Measurements from ENCODE around the gene TSEN34.

Gene TSEN34

DNA sequence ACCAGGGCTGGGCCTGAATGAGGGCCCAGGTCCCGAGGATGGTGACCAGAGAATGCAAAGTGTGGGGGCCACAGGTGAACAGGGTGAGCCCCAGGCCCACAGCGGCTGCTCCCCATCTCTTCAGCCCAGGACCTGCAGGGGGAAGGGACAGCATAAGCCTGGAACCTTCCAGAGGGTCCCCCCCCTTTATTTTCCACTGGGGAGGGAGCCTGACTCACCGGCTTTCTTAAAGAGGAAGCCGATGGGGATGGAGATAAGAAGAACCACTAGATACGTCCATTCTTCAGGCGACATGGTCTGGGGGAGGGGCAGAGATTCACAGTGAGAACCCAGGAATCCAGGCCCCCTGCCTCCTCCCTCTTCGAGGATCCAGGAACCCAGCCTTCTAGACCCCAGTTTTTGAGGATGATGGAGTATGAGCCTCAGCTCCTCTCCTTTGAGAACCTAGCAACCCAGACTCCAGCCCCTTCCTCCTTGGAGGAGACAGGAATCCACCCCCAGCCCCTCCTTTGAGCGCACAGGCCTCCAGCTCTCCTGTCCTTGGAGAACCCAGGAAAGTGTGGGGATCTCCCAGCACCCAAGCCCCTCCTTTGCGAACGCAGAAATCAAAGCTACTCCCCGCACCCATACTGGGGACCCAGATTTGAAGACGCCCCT, 2.8 kb upstream of the TSEN34 start:
- intact Hi-C loops (cut with DNase I; ENCODE audit: low total_unique reads), result no loop called here
- TF ChIP-seq, protein P1, sequence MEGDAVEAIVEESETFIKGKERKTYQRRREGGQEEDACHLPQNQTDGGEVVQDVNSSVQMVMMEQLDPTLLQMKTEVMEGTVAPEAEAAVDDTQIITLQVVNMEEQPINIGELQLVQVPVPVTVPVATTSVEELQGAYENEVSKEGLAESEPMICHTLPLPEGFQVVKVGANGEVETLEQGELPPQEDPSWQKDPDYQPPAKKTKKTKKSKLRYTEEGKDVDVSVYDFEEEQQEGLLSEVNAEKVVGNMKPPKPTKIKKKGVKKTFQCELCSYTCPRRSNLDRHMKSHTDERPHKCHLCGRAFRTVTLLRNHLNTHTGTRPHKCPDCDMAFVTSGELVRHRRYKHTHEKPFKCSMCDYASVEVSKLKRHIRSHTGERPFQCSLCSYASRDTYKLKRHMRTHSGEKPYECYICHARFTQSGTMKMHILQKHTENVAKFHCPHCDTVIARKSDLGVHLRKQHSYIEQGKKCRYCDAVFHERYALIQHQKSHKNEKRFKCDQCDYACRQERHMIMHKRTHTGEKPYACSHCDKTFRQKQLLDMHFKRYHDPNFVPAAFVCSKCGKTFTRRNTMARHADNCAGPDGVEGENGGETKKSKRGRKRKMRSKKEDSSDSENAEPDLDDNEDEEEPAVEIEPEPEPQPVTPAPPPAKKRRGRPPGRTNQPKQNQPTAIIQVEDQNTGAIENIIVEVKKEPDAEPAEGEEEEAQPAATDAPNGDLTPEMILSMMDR (IDR thresholded peaks at IDR 0.05), result no peak
- DNase-seq, result no peak
- Histone ChIP-seq H3K36me3 (peaks cover 5 to 26% (median 5%) of the 10 kb centered on the region in 3 donors), H3K4me1 (peaks cover 4 to 24% (median 19%) of the 10 kb centered on the region in 4 donors), H3K9me3 (no peaks in the 10 kb centered on the region), H3K4me3 (peak overlapping the region; percentile 71 to 82), H3K27ac (peak overlapping the region; percentile 92 to 97), H3K27me3 (no peaks in the 10 kb centered on the region)

DNA sequence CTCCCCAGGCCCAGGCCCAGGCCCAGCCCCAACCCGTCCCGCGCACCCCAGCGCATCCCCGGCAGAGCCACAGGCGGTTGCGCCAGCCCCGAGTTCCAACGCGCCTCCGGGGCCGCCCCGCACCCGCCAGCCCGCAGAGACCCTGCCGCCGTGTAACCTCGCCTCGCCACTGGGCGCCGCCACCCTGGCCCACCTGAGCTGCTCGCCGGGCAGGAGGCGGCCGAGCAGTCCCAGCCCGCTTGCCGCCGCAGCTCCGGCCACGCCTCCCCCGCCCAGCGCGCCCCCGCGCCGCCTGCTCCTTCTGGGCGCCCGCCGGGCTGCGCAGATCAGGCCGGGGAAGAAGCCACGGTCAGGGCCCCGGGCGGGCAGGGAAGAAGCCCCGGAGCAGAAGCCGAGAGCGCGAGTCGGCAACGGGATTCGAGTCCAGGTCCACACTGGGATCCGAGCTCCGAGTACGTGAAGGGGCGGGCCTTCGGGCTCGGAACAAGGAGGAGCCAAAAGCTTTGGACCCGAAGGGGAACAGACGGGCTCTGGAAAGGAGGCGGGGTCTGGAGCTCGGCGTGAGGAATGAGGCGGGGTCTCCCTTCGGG, 1.9 kb upstream of the TSEN34 start, which contains the start of gene MBOAT7:
Gene MBOAT7, minus strand, starts transcription at position 436 of the 590 bp plus-strand sequence. CDS start 1,072 bp downstream, outside the sequence.
- TF ChIP-seq, protein P1 (IDR thresholded peaks at IDR 0.05), result peak in 1 of 2 experiments; percentile 45
- peak within 1 kb of the TSS; percentile 71 to 82 for H3K4me3 ChIP-seq
- peak within 1 kb of the TSS; percentile 92 to 97 for H3K27ac ChIP-seq
- H3K4me1 ChIP-seq, result peaks cover 4 to 24% (median 19%) of the 10 kb centered on the region in 4 donors
- no peaks in the 10 kb centered on the region for H3K9me3 ChIP-seq
- intact Hi-C loops (cut with DNase I; ENCODE audit: low total_unique reads), result no loop called here
- no peaks in the 10 kb centered on the region for H3K27me3 ChIP-seq
- peaks cover 8 to 26% (median 11%) of the 10 kb centered on the region in 3 donors for H3K36me3 ChIP-seq
- no peak for DNase-seq

DNA sequence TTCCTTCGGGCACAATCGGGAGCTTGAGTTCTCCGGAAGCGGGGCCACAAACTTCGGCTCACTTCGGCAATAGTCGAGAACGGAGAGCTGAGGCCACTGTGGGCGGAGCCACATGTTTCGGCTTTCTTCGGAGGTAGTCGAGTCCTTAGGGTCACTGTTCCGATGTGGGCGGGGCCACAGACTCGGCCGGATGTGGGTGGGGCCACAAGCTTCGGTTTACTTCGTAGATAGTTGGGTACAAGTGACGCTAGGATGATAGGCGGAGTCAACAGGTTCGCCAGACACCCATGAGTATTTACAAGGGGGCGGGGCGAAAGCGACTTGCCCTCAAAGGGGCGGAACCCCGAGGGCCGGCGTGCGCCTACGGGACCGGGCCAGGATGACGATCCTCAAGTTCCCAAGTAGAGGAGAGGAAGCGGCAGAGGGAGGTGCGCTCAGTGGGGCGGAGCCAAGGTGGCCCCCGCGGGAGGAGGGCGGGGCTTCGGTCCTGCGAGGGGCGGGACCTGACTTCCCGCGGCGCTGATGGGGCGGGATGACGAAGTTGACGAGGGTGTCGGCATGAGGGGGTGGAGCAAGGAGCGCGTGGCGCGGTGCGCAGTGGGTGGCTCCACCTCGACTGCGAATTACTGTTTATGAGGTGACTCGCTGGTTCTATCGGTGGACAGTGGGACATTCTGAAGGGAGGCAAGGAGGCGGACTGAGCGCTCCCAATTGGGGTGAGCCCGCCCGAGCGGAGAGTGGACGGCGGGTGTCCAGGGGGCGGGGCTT, 1.2 kb upstream of the TSEN34 start:
- peaks cover 8 to 33% (median 11%) of the 10 kb centered on the region in 3 donors for H3K36me3 ChIP-seq
- H3K4me1 ChIP-seq, result peaks cover 4 to 24% (median 19%) of the 10 kb centered on the region in 4 donors
- DNase-seq, result peak; percentile 100
- peak overlapping the region; percentile 92 to 97 for H3K27ac ChIP-seq
- H3K27me3 ChIP-seq, result no peaks in the 10 kb centered on the region
- H3K9me3 ChIP-seq, result no peaks in the 10 kb centered on the region
- intact Hi-C loops (cut with DNase I; ENCODE audit: low total_unique reads), result no loop called here
- peak overlapping the region; percentile 71 to 82 for H3K4me3 ChIP-seq
- TF ChIP-seq, protein P1 (IDR thresholded peaks at IDR 0.05), result peak in 1 of 2 experiments; percentile 16

DNA sequence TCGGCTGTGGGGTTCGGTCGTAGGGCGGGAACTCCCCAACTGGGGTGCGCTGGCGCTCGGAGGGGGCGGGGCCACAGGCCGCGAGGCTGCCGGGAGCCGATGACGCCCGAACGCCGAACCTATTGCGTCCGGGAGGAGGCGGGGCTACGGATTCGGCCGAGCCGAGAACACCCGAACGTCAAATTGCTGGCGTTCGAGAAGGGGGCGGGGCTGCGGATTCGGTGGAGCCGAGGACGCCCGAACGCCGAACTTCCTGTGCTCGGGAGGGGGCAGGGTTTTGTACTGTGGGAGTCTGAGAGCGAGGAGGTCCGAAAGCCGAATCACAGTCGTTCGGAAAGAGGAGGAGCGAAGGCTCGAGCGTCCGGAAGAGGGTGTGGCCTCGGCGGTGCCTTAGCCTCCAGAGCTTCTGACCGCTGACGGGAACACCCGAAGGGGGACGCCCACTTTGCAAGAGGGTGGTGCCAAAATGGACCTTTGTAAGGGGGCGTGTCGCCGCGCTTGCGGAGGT, 551 bp upstream of the TSEN34 start:
- Histone ChIP-seq H3K4me1 (peaks cover 4 to 24% (median 19%) of the 10 kb centered on the region in 4 donors), H3K36me3 (peaks cover 8 to 34% (median 11%) of the 10 kb centered on the region in 3 donors), H3K27ac (peak overlapping the region; percentile 92 to 97), H3K9me3 (no peaks in the 10 kb centered on the region), H3K4me3 (peak overlapping the region; percentile 71 to 82), H3K27me3 (no peaks in the 10 kb centered on the region)
- TF ChIP-seq, protein P1 (IDR thresholded peaks at IDR 0.05), result no peak
- DNase-seq, result peak; percentile 99 to 100
- intact Hi-C loops (cut with DNase I; ENCODE audit: low total_unique reads), result no loop called here

DNA sequence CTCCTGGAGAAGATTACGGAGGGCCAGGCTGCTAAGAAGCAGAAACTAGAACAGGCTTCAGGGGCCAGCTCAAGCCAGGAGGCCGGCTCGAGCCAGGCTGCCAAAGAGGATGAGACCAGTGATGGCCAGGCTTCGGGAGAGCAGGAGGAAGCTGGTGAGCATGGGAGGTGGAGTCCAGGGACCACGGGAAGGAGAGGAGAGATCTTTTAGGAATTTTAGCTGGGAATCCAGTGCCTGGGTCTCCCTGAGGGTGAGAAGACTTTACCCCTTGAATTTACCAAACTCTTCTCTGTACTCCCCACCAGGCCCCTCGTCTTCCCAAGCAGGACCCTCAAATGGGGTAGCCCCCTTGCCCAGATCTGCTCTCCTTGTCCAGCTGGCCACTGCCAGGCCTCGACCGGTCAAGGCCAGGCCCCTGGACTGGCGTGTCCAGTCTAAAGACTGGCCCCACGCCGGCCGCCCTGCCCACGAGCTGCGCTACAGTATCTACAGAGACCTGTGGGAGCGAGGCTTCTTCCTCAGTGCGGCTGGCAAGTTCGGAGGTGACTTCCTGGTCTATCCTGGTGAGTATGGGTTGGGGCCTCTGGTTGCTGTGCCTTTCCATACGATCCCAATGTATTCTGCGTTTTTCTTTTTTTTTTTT, 824 bp downstream of the TSEN34 start:
- Histone ChIP-seq H3K27ac (peak overlapping the region; percentile 92 to 97), H3K4me3 (peak overlapping the region; percentile 71 to 82), H3K4me1 (peaks cover 4 to 24% (median 19%) of the 10 kb centered on the region in 4 donors), H3K36me3 (peaks cover 8 to 32% (median 11%) of the 10 kb centered on the region in 3 donors), H3K27me3 (no peaks in the 10 kb centered on the region), H3K9me3 (no peaks in the 10 kb centered on the region)
- DNase-seq, result no peak
- intact Hi-C loops (cut with DNase I; ENCODE audit: low total_unique reads), result no loop called here
- TF ChIP-seq, protein P1 (IDR thresholded peaks at IDR 0.05), result no peak
